Kidney epithelial cell (primary cell): ENCODE results near the gene PSME3IP1. TPM values are rescaled to one million over a fixed set of nuclear protein-coding genes. Genes with fewer than 3 reads are reported as not detected.
"Not testable (repeated sequence)": the region's sequence is repeated elsewhere in the genome, so short reads cannot be mapped to it uniquely, and the experiment has no call there.

ENCODE experiments used
- DNase-seq: peaks from one replicate; pipeline ENCODE4 v3.0.0-alpha.2; 2010; ENCODE audit warnings: low read depth
- H3K27me3 ChIP-seq: 2 replicates; pipeline ENCODE4 v1.6.0; 2011; ENCODE audit warnings: low read length; ENCODE audit not compliant: control insufficient read depth, insufficient read depth
- H3K36me3 ChIP-seq: 2 replicates; pipeline ENCODE4 v1.5.1; 2011; ENCODE audit warnings: low read length; ENCODE audit not compliant: control insufficient read depth, insufficient read depth
- H3K4me3 ChIP-seq: 2 replicates; pipeline ENCODE4 v1.5.1; 2011; ENCODE audit warnings: low read depth, mild to moderate bottlenecking, control low read depth, low read length
- total RNA-seq: library from RNA; depleted of rRNA; stranded (reverse); fragments of >200 nt; gene quantifications from 2 replicates; pipeline ENCODE4 v1.2.3, GENCODE V29; 2015
- TF ChIP-seq, protein P1 (sequence below): IDR thresholded peaks from 2 replicates; pipeline ENCODE4 v1.5.1; 2011; ENCODE audit warnings: mild to moderate bottlenecking, moderate library complexity, low read length, control low read depth, inconsistent platforms; ENCODE audit not compliant: insufficient read depth, poor library complexity, severe bottlenecking

PSME3IP1 gene
- total RNA-seq, 1 donor from 2014 or later, result 94.5 TPM

DNA sequence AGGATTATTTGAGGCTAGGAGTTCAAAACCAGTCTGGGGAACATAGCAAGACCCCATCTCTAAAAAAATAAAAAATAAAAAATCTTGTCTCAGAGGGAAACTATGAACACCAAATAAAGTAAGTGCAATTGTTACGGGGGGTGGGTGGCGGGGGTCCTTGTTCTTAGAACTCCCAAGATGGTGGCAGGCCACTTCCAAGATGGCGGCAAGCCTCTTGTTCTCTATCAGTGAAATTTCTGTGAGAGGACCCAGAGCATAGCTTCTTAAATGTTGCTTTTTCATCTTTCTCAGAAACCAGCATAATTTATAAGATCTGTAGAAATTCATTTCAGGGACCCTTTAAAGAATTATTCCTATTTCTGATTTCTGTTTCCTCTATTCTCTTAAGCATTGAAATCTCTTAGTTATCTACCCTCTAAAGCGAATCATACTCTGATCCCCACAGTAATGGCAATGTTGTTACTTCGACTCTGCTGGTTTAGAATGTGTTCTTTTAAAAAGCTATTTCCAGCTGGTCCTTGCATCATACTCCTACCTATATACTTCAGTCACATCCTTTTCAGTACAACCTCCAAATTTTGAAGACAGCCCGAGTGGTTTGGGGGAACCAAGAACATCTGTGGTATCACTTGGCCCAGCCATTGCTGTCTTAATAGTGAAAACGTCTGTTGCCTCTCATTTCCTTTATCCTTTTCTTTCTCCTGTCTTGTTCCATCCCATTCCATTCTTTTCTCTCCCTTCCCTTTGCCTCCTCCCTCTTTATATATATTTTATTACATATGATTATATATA lies 16.5 kb upstream of the PSME3IP1 start:
- Histone ChIP-seq H3K27me3 (no peaks in the 10 kb centered on the region), H3K36me3 (no peaks in the 10 kb centered on the region), H3K4me3 (no peak overlapping the region)
- TF ChIP-seq, protein P1, sequence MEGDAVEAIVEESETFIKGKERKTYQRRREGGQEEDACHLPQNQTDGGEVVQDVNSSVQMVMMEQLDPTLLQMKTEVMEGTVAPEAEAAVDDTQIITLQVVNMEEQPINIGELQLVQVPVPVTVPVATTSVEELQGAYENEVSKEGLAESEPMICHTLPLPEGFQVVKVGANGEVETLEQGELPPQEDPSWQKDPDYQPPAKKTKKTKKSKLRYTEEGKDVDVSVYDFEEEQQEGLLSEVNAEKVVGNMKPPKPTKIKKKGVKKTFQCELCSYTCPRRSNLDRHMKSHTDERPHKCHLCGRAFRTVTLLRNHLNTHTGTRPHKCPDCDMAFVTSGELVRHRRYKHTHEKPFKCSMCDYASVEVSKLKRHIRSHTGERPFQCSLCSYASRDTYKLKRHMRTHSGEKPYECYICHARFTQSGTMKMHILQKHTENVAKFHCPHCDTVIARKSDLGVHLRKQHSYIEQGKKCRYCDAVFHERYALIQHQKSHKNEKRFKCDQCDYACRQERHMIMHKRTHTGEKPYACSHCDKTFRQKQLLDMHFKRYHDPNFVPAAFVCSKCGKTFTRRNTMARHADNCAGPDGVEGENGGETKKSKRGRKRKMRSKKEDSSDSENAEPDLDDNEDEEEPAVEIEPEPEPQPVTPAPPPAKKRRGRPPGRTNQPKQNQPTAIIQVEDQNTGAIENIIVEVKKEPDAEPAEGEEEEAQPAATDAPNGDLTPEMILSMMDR, result no peak
- no peak for DNase-seq

GRCh38 chr16:57200926-57201325 lies 15.1 kb upstream of the PSME3IP1 start:
- not testable (repeated sequence) for H3K36me3 ChIP-seq, H3K27me3 ChIP-seq, DNase-seq, H3K4me3 ChIP-seq

GRCh38 chr16:57200321-57200720 lies 14.5 kb upstream of the PSME3IP1 start:
- not testable (repeated sequence) for H3K27me3 ChIP-seq, H3K36me3 ChIP-seq, H3K4me3 ChIP-seq, DNase-seq

GRCh38 chr16:57196753-57197152 lies 10.9 kb upstream of the PSME3IP1 start:
- H3K36me3 ChIP-seq, result no peaks in the 10 kb centered on the region

GRCh38 chr16:57196286-57196685 lies 10.4 kb upstream of the PSME3IP1 start:
- no peak for DNase-seq
- no peaks in the 10 kb centered on the region for H3K27me3 ChIP-seq
- TF ChIP-seq, protein P1, result no peak
- no peaks in the 10 kb centered on the region for H3K36me3 ChIP-seq
- no peak overlapping the region for H3K4me3 ChIP-seq

More at GRCh38 chr16:57196753-57197152, 10.9 kb upstream of the PSME3IP1 start:
- Histone ChIP-seq H3K27me3 (no peaks in the 10 kb centered on the region), H3K4me3 (no peak overlapping the region)
- TF ChIP-seq, protein P1, result no peak
- no peak for DNase-seq

- TF ChIP-seq, protein P1, result no peak
- no peaks in the 10 kb centered on the region for H3K27me3 ChIP-seq
- DNase-seq, result peak; percentile 94
- H3K4me3 ChIP-seq, result no peak overlapping the region
- H3K36me3 ChIP-seq, result no peaks in the 10 kb centered on the region
Measured at GRCh38 chr16:57194512-57194911, 8.7 kb upstream of the PSME3IP1 start.
